ENCODE data around the gene GXYLT1.

DNA sequence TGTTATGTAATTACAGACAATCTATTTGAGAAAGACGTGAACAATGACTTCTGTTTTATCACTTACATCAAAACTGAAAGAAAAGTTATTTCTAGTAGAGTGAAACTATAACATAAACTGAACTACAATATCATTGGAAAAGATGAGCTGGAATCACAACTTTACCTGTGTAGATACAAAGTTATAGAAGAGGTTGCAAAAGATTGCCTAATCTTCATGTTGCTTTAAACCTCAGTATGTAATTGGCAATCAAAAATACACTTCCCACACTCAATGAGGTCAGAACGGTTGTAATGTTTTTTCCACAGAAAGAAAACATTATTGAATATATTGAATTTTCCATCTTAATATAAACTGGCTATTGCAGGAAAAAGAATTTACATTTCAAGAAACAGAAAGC lies 37.7 kb upstream of the GXYLT1 start:
- no peak for TF ChIP-seq CREB1 (CRISPR knock-in tag; IDR thresholded peaks at IDR 0.05; ENCODE audit: low read depth)
- TF ChIP-seq, protein P1, sequence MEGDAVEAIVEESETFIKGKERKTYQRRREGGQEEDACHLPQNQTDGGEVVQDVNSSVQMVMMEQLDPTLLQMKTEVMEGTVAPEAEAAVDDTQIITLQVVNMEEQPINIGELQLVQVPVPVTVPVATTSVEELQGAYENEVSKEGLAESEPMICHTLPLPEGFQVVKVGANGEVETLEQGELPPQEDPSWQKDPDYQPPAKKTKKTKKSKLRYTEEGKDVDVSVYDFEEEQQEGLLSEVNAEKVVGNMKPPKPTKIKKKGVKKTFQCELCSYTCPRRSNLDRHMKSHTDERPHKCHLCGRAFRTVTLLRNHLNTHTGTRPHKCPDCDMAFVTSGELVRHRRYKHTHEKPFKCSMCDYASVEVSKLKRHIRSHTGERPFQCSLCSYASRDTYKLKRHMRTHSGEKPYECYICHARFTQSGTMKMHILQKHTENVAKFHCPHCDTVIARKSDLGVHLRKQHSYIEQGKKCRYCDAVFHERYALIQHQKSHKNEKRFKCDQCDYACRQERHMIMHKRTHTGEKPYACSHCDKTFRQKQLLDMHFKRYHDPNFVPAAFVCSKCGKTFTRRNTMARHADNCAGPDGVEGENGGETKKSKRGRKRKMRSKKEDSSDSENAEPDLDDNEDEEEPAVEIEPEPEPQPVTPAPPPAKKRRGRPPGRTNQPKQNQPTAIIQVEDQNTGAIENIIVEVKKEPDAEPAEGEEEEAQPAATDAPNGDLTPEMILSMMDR (conservative IDR thresholded peaks at IDR 0.05; ENCODE audit: low read depth in 2 of 2): no peak
- no peak for TF ChIP-seq ZNF331 (CRISPR knock-in tag; IDR thresholded peaks at IDR 0.05; ENCODE audit: low read depth)
- no peak for TF ChIP-seq EZH2phosphoT487 (IDR thresholded peaks at IDR 0.05; ENCODE audit: unreplicated experiment)
